Calu3 (cell line): ENCODE data around the gene ARFGEF2. TPM values are rescaled to one million over a fixed set of nuclear protein-coding genes. Genes with fewer than 3 reads are reported as not detected.

Experiments
- BruUV-seq: library from RNA; stranded (reverse); fragments of 400-500 nt; replicated peaks from 2 replicates; lab custom pipeline; 2021; lab: Mats Ljungman, UMichigan
- CTCF ChIA-PET: fragments of 300-600 bp; sonication (Branson Sonifier 250); formaldehyde crosslinking; loops from one replicate; lab custom pipeline; 2022; ENCODE audit warnings: antibody characterized with exemption; lab: Charles Lee
- DNase-seq: peaks from one replicate; pipeline ENCODE4 v3.0.0; 2022
- H3K27ac Mint-ChIP-seq: one replicate; pipeline ENCODE4 v1.8.0; 2022; ENCODE audit warnings: mixed read lengths; ENCODE audit not compliant: unreplicated experiment
- H3K27me3 Mint-ChIP-seq: one replicate; pipeline ENCODE4 v1.8.0; 2022; ENCODE audit warnings: mixed read lengths; ENCODE audit not compliant: unreplicated experiment
- H3K36me3 Mint-ChIP-seq: one replicate; pipeline ENCODE4 v1.8.0; 2022; ENCODE audit warnings: mild to moderate bottlenecking, moderate library complexity, mixed read lengths; ENCODE audit not compliant: insufficient read depth, unreplicated experiment
- H3K4me1 Mint-ChIP-seq: one replicate; pipeline ENCODE4 v1.8.0; 2022; ENCODE audit warnings: mild to moderate bottlenecking, low read depth, mixed read lengths; ENCODE audit not compliant: unreplicated experiment
- H3K4me3 Mint-ChIP-seq: one replicate; pipeline ENCODE4 v1.8.0; 2022; ENCODE audit warnings: mild to moderate bottlenecking, low read depth, moderate library complexity, mixed read lengths; ENCODE audit not compliant: unreplicated experiment
- H3K9me3 Mint-ChIP-seq: one replicate; pipeline ENCODE4 v1.8.0; 2022; ENCODE audit warnings: low read depth, mixed read lengths; ENCODE audit not compliant: unreplicated experiment
- intact Hi-C: fragments of 100-400 bp; cut with micrococcal nuclease; formaldehyde crosslinking; loops from one replicate; pipeline ENCODE4 v1.10.0; 2022; ENCODE audit not compliant: unreplicated experiment
- total RNA-seq: library from RNA; stranded (reverse); gene quantifications from 2 replicates; pipeline ENCODE4 v1.2.3, GENCODE V29; 2022
- TF ChIP-seq, protein P1 (sequence below): fragments of 200-600 bp; IDR thresholded peaks from one replicate; pipeline ENCODE4 v1.8.0; 2022; ENCODE audit warnings: antibody characterized with exemption; ENCODE audit not compliant: unreplicated experiment

ARFGEF2 gene
- total RNA-seq, 1 experiment from 2014 or later: 59.2 TPM

- no peak overlapping the region for H3K4me3 Mint-ChIP-seq
- peaks cover 38% of the 10 kb centered on the region for H3K36me3 Mint-ChIP-seq
- H3K4me1 Mint-ChIP-seq: peaks cover 10% of the 10 kb centered on the region
- no TSS peak for BruUV-seq
- H3K27ac Mint-ChIP-seq: no peak overlapping the region
- H3K9me3 Mint-ChIP-seq: no peaks in the 10 kb centered on the region
- TF ChIP-seq, protein P1, sequence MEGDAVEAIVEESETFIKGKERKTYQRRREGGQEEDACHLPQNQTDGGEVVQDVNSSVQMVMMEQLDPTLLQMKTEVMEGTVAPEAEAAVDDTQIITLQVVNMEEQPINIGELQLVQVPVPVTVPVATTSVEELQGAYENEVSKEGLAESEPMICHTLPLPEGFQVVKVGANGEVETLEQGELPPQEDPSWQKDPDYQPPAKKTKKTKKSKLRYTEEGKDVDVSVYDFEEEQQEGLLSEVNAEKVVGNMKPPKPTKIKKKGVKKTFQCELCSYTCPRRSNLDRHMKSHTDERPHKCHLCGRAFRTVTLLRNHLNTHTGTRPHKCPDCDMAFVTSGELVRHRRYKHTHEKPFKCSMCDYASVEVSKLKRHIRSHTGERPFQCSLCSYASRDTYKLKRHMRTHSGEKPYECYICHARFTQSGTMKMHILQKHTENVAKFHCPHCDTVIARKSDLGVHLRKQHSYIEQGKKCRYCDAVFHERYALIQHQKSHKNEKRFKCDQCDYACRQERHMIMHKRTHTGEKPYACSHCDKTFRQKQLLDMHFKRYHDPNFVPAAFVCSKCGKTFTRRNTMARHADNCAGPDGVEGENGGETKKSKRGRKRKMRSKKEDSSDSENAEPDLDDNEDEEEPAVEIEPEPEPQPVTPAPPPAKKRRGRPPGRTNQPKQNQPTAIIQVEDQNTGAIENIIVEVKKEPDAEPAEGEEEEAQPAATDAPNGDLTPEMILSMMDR: no peak
- intact Hi-C loops: no loop called here
- no peaks in the 10 kb centered on the region for H3K27me3 Mint-ChIP-seq
- no peak for DNase-seq
- CTCF ChIA-PET: interaction anchor here (0.5 kb wide), 1 partner anchor 475 kb away, joined by 5 read pairs; no protein-coding TSS in a partner anchor
Observed at GRCh38 chr20:49034070-49034732, 112.7 kb downstream of the ARFGEF2 start.

- H3K27me3 Mint-ChIP-seq: no peaks in the 10 kb centered on the region
- H3K4me1 Mint-ChIP-seq: peaks cover 10% of the 10 kb centered on the region
- intact Hi-C loops: no loop called here
- CTCF ChIA-PET: interaction anchor here (0.6 to 0.9 kb wide), 3 partner anchors 8 to 145 kb away, joined by 3 to 6 read pairs (median 3); partner anchors contain the start of gene CSE1L
- peak; percentile 18 for DNase-seq
- H3K27ac Mint-ChIP-seq: no peak overlapping the region
- H3K9me3 Mint-ChIP-seq: no peaks in the 10 kb centered on the region
- peaks cover 19% of the 10 kb centered on the region for H3K36me3 Mint-ChIP-seq
- no peak overlapping the region for H3K4me3 Mint-ChIP-seq
- TF ChIP-seq, protein P1: no peak
- BruUV-seq: no TSS peak
Observed at GRCh38 chr20:49037962-49038387, 116.5 kb downstream of the ARFGEF2 start.

- no peaks in the 10 kb centered on the region for H3K9me3 Mint-ChIP-seq
- peak overlapping the region; percentile 68 for H3K27ac Mint-ChIP-seq
- H3K36me3 Mint-ChIP-seq: peaks cover 8% of the 10 kb centered on the region
- DNase-seq: no peak
- H3K4me3 Mint-ChIP-seq: no peak overlapping the region
- no TSS peak for BruUV-seq
- TF ChIP-seq, protein P1: no peak
- CTCF ChIA-PET: no interaction called here
- H3K4me1 Mint-ChIP-seq: peaks cover 12% of the 10 kb centered on the region
- intact Hi-C loops: no loop called here
- no peaks in the 10 kb centered on the region for H3K27me3 Mint-ChIP-seq
Observed at GRCh38 chr20:49039854-49040253, 118.3 kb downstream of the ARFGEF2 start.

DNA sequence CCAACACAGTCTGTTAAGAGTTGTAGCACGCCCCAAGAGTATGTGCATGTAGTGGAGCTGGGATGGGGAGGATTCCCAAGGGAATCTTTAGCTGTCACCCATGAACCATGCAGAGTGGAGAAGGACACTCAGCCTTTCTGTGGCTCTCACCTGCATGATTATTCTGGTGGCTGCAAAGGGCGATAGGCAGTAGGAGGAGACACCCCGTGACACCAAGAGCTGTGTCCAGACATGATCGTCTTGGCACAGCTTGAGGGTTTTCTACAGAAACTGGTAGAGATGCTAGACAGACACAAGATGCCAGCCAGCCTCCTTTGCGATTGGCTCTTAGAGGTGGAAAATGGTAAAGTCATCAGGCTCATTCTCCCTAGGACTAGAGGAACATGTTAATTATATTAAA is 121.5 kb downstream of the ARFGEF2 start:
- intact Hi-C loops: no loop called here
- BruUV-seq: no TSS peak

More for the DNA sequence above, 121.5 kb downstream of the ARFGEF2 start:
- TF ChIP-seq, protein P1: no peak
- no peak overlapping the region for H3K27ac Mint-ChIP-seq
- H3K4me1 Mint-ChIP-seq: peaks cover 27% of the 10 kb centered on the region
- peaks cover 33% of the 10 kb centered on the region for H3K36me3 Mint-ChIP-seq
- no peak for DNase-seq
- H3K27me3 Mint-ChIP-seq: no peaks in the 10 kb centered on the region
- H3K9me3 Mint-ChIP-seq: no peaks in the 10 kb centered on the region
- H3K4me3 Mint-ChIP-seq: no peak overlapping the region
- CTCF ChIA-PET: no interaction called here
